ENCODE results near the gene TBC1D14.

TBC1D14 gene

GRCh38 chr4:7044137-7044930, 134.7 kb downstream of the TBC1D14 start:
- no peak for DNase-seq (ENCODE audit: low spot score)

DNA sequence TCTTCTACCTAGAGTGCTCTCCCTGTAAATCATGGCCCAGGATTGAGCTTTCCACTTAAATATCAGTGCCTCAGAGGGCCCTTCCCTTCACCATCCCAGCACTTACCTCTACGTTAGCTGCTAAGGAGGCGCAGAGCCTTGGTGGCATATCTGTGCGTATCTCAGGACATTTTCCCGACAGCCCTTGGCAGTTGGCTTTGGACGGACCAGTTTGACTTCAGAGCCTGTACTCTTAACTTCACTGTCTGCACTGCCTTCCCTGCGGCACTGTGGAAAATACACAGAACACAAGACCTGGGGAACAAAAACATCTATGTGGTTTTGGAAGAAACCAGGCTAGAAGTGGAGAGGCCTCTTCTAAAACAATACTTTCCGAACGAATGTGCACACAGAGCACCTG, 135.9 kb downstream of the TBC1D14 start:
- DNase-seq (ENCODE audit: low spot score): no peak

- DNase-seq (ENCODE audit: low spot score): no peak
Observed at GRCh38 chr4:7045961-7046921, 136.6 kb downstream of the TBC1D14 start.

DNA sequence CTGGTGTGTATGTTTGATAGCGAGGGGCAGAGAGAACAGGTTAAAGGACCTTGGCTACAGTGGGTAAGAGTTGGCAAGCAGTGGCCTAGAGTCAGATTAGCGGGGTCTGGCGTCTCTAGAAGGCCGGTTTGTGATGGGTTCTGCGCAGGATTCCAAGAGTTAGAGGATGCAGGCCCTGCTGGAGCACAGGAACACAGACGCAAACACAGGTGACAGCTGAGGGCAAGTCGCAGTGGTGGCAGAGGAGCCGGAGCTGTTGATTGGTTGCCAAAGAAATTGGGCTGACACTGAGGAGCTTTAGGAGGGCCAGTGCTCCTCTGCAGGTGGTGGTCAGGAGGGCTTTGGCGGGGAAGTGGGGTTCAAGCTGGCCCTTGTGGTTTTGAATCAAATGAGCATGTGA, 137.3 kb downstream of the TBC1D14 start:
- no peak for DNase-seq (ENCODE audit: low spot score)

DNA sequence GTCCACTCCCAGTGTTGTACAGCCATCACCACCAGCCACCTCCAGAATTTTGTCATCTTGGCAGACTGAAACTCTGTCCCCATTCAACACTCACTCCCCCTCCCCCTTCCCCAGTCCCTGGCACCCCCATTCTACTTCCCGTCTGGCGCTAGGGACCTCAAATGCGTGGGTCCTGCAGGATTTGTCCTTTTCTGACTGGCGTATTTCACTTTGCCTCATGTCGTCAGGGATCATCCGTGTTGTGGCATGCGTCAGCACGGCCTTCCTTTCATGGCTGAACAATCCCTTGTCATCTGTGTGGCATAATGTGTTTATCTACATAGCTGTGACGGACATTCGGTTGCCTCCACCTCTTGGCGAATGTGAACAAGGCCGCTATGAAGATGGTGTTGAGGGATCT, 139.0 kb downstream of the TBC1D14 start:
- DNase-seq (ENCODE audit: low spot score): no peak

- DNase-seq (ENCODE audit: low spot score): no peak
Observed at GRCh38 chr4:7049295-7049694, 139.7 kb downstream of the TBC1D14 start.

DNA sequence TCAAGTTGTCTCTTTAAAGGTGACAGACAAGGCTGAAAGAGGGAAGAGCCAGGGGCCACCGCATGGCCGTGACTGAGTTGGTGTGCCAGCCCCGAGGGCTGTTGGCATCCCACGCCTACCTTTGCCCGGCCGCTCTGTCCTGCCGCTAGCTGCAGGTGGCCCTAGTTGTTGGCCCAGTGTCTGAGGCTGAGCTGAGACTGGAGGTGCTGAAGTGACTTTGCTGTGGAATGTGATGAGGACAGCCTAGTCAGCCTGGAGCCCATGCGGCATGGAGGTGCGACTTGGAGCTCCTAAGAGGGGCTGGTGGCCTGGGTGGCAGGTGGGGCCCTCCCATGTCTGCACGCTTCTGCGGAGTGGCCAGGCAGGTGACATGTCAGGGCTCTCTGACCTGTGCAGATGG, 140.1 kb downstream of the TBC1D14 start:
- no peak for DNase-seq (ENCODE audit: low spot score)

DNA sequence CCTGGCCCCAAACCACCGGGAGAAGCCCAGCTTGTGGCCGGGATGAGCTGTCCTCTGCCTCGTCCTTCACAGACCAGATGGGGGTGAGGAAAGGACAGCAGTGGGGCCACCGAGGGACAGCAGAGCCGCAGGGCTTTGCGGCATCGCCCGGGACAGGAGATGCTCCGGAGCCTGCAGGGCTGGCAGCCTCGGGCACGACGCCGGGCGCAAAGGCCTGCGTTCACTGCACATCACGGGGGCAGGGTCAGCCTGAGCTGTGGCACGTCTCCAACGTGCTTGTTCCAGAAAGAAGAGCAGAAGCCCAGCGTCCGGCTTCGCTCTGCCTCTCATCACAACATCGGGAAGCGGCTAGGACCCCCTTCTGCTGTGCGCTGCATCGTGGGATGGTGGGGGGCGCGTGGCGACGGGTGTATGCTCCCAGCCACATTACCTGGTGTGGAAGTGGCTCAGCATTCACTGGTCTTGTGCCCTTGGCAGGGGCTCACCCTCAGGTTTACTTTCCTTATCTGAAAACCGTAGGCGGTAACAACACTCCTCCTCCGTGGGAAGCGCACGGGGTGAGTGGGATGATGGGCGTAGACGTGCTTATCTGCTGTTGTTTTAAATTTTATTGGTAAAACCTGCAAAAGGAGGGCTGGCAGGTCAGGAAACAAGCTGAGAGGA, 141.0 kb downstream of the TBC1D14 start:
- DNase-seq (ENCODE audit: low spot score): no peak

DNA sequence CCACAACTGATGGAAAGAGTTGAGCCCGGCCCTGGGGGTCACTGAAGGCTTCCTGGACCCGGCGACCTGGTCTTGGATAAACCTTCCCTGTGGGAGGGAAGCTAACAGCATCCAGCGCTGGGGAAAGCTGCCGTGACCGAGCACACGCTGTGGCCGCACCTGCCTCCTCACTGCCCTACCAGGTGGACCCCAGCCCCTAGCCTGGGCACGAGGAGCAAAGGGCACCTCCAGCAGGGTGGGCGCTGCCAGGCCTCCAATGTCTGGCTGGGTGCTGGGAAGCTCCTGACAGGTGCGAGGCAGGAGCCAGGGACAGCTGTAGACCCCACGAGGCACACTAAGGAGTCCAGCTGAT, 141.5 kb downstream of the TBC1D14 start:
- no peak for DNase-seq (ENCODE audit: low spot score)

- DNase-seq (ENCODE audit: low spot score): no peak
Observed at GRCh38 chr4:7051905-7052304, 142.3 kb downstream of the TBC1D14 start.

DNA sequence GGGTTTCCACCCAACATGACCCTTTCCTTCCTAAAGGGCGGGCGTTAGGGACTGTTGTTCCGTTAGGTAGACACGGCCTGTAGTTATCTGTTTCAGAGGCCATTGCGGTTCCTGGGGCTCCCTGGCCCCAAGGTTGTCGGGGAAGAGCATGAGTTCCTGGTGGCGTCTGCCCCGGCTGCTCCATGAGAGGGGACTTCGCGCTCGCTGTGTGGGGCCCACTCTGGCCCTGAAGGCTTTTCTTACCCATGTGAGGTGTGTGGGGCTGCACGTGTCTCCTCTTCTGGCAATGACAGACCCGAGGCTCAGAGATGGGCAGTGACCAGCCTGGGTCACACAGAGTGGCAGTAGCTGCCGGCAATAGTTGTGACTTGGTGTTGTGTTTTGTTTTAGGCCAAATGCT, 142.7 kb downstream of the TBC1D14 start:
- DNase-seq (ENCODE audit: low spot score): no peak

DNA sequence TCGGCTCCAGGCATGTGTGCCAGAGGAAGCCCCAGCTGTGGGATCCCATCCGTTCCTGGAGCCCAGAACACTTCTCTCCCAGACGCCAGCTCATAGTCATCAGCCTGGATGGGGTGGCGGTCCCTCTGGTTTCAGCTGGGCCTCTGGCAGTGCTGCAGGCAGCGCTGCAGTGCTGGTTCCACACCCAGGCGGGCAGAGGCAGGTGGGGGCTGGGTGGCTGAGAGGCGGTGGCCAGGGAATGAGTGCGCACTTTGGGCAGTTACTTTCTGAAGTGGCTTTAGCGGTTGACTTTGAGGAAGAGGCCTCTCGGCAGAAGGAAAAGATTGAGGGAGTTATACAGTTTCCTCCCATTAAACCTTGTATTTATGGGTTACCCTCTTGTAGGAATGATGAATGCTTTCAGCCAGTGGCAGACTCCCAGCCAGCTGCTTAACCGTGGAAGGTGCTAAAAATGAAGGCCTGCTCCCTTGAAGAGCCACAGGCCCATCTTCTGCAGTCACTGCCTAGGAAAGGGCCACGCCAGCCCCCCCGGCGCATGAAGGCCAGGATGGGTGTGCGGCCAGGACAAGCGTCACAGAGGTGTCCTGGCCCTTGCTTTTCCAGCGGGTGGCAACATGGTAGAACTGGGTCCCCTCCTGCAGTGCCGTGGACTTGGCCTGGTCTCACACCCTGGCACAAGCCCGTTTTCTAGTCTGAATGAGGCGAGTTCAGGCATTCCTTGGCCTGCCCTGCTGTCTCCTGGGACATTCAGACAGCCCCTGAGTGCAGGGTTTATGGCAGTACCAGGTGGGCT, 143.5 kb downstream of the TBC1D14 start:
- no peak for DNase-seq (ENCODE audit: low spot score)

DNA sequence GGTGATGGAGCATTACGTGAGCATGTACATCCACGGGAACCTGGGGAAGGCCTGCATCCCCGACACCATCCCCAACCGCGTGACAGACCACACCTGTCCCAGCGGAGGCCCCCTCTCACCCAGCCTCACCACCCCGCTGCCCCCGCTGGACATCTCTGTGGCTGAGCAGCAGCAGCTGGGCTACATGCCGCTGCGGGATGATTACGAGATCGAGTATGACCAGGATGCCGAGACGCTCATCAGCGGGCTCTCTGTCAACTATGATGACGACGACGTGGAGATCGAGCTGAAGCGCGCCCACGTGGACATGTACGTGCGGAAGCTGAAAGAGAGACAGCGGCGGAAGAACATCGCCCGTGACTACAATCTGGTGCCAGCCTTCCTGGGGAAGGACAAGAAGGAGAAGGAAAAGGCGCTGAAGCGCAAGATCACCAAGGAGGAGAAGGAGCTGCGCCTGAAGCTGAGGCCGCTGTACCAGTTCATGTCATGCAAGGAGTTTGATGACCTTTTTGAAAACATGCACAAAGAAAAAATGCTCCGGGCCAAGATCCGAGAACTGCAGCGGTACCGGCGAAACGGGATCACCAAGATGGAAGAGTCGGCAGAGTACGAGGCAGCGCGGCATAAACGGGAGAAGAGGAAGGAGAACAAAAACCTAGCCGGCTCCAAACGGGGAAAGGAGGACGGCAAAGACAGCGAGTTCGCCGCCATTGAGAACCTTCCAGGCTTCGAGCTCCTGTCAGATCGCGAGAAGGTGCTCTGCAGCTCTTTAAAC, 144.7 kb downstream of the TBC1D14 start:
- no peak for DNase-seq (ENCODE audit: low spot score)

DNA sequence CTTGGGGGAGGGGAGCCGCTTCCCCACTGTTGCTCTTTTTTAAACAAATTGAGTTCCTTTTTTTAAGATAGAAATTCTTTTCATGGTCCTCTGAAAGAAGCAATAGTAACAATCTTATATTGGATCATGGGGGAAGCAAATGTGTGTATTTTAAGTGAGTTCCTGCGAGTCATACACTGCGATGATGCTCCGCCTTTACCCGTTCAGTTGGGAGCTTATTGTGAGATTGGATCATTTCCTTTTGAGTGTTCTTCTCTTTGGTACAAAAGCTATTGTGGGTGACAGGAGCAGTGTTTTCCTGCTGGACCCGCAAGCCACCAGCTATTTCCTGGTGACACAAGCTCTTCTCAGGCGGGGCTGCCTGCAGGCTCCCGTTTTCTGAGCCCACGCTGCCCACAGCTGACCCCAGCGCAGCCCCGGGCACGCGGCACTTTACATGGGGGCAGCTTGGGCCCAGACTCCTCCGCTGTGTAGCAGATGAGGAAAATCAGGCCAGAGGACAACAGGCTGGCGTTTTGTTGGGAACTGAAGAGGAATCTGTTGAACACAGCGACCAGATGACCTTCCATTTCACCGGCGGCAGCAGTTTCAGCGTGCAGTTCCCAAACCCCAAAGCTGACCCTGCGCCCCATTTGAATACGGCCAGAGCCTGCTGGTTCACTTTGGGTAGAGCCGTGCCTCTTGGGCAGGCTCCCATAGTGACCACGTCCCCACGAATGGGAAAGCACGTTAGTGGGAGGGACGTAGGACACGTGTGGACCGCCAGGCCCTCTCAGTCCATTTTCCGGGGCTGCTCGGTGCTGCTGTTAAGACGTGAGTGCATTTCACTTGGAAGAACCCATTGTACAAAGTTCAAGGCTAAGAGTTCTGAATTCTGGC, 145.7 kb downstream of the TBC1D14 start:
- DNase-seq (ENCODE audit: low spot score): no peak

GRCh38 chr4:7055990-7056325, 146.3 kb downstream of the TBC1D14 start:
- no peak for DNase-seq (ENCODE audit: low spot score)

- no peak for DNase-seq (ENCODE audit: low spot score)
Observed at GRCh38 chr4:7058792-7059191, 149.2 kb downstream of the TBC1D14 start.

DNA sequence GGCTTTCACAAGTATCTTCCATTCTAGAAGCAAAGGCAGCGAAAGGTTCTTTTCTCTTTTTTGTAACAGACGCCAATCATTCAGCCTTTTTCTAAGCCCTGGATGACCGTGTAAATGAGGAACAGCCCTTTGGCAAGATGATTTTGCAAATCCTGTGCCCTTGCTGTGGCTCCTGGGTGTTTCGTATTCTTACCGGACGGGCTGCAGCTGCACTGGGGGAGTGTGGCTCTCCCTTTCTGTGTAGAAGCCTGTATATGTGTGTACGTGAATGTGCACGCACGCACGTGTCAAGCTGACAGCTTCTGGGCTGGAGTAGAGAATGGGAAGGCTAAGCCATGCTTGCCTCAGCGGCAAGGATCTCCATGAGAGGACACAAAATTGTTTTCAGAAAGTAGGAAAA, 150.0 kb downstream of the TBC1D14 start:
- no peak for DNase-seq (ENCODE audit: low spot score)

DNA sequence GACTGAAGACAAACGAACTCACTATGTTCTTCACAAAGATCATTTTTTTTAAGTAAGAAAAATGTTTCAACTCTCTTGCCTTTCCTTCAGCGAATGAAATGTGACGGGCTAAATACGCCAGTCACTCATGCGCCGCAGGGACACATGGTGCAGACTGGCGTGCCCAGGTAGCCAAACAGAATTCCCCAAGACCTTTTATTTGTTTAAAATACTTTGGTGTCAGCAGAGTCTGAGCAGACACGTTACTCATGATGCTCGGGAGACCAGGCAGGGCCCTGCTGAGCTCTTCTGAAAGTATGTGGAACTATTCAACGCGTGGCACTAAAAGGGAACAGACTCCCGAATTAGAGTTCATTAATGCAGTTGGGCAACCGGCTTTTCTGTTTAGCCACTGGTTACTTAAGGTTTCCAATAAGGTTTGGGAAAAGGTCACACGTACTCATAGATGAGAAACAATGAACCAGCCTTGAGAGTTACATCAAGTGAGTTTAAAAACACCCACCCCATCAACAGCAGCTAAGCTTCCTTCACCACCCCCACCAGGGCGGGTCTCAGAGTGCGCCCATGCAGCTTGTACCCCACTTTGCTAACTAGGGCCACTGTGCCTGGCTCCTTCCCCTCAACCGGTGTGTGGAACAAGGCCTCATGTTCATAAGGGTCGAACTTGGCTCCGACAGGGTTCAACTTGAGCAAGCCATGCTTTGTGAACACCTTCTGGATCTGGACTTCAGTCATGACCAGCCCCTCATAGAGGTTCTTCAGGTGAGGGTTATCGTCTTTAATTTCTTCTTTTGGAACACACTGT, 150.9 kb downstream of the TBC1D14 start:
- no peak for DNase-seq (ENCODE audit: low spot score)

GRCh38 chr4:7061815-7062214, 152.2 kb downstream of the TBC1D14 start:
- DNase-seq (ENCODE audit: low spot score): no peak
